PFSK-1 (cell line): Measurements from ENCODE around the gene APEH.

Experiments used
- TAF1 ChIP-seq: IDR thresholded peaks from 2 replicates; pipeline ENCODE4 v1.6.1; 2012; ENCODE audit warnings: low read length, control low read depth, borderline replicate concordance; ENCODE audit not compliant: insufficient read depth
- TF ChIP-seq, protein P1 (sequence below), 2 experiments: IDR thresholded peaks; 2 replicates each; pipeline versions ENCODE4 v1.6.1 to v1.8.0; 2011 to 2012; ENCODE audit warnings: low read depth in 2 of 2, low read length in 2 of 2, control low read depth in 1 of 2, inconsistent platforms in 1 of 2, mild to moderate bottlenecking in 1 of 2, moderate library complexity in 1 of 2; ENCODE audit not compliant: insufficient read depth in 1 of 2

DNA sequence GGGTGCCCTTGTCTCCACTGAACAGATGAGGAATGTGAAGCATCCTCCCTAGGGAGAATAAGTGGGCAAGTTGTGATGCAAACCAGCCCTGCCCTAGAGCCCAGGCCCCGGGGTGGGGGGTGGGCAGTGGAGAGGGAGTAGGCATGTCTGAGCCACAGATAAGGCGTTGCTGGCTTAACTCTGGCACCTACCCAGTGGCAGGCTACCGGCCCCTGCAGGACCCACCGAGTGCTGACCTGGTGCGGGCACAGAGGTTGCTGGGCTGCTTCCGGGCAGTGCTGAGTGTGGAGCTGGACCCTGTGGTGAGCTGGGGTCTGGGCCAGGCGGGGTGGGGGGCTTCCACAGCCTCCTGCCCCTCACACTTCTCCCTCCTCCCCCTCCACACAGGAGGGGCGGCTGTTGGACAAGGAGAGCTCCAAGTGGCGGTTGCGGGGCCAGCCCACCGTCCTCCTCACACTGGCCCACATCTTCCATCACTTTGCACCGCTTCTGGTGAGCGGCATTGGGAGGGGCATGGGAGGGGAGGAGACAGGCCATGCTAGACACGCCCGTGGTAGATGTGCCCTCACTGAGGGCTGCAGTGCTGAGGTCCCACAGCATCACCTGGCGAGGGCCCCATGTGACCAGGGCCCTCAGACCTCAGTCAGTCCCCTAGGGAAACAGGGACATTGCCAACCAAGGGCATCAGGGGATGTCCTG lies 25.3 kb downstream of the APEH start:
- no peak for TF ChIP-seq TAF1
- TF ChIP-seq, protein P1, sequence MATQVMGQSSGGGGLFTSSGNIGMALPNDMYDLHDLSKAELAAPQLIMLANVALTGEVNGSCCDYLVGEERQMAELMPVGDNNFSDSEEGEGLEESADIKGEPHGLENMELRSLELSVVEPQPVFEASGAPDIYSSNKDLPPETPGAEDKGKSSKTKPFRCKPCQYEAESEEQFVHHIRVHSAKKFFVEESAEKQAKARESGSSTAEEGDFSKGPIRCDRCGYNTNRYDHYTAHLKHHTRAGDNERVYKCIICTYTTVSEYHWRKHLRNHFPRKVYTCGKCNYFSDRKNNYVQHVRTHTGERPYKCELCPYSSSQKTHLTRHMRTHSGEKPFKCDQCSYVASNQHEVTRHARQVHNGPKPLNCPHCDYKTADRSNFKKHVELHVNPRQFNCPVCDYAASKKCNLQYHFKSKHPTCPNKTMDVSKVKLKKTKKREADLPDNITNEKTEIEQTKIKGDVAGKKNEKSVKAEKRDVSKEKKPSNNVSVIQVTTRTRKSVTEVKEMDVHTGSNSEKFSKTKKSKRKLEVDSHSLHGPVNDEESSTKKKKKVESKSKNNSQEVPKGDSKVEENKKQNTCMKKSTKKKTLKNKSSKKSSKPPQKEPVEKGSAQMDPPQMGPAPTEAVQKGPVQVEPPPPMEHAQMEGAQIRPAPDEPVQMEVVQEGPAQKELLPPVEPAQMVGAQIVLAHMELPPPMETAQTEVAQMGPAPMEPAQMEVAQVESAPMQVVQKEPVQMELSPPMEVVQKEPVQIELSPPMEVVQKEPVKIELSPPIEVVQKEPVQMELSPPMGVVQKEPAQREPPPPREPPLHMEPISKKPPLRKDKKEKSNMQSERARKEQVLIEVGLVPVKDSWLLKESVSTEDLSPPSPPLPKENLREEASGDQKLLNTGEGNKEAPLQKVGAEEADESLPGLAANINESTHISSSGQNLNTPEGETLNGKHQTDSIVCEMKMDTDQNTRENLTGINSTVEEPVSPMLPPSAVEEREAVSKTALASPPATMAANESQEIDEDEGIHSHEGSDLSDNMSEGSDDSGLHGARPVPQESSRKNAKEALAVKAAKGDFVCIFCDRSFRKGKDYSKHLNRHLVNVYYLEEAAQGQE (IDR thresholded peaks at IDR 0.05; ENCODE audit: insufficient read depth in 1 of 2, low read depth in 2 of 2, low read length in 2 of 2), result no peak
